HEK293 (cell line): Measurements from ENCODE around the gene SPO11.

ENCODE experiments used
- BCL11A ChIP-seq: fragments of 450-650 bp; formaldehyde crosslinking; IDR thresholded peaks from 2 replicates; pipeline ENCODE4 v1.5.1; 2016; ENCODE audit warnings: low read depth, missing biosample characterization, missing genetic modification characterization
- CTCF ChIP-seq: fragments of 450-650 bp; formaldehyde crosslinking; IDR thresholded peaks from 2 replicates; pipeline ENCODE4 v1.5.1; 2016; ENCODE audit warnings: missing biosample characterization, missing genetic modification characterization
- ELK4 ChIP-seq: IDR thresholded peaks from 2 replicates; pipeline ENCODE4 v1.6.1; 2011; ENCODE audit warnings: mild to moderate bottlenecking, low read depth, low read length, borderline replicate concordance
- GLIS2 ChIP-seq: fragments of 450-650 bp; formaldehyde crosslinking; IDR thresholded peaks from 2 replicates; pipeline ENCODE4 v1.5.1; 2016; ENCODE audit warnings: missing biosample characterization, missing genetic modification characterization
- MYNN ChIP-seq: fragments of 450-650 bp; formaldehyde crosslinking; IDR thresholded peaks from 2 replicates; pipeline ENCODE4 v1.5.1; 2016; ENCODE audit warnings: missing biosample characterization, missing genetic modification characterization, borderline replicate concordance
- ZNF354C ChIP-seq: fragments of 450-650 bp; formaldehyde crosslinking; IDR thresholded peaks from 2 replicates; pipeline ENCODE4 v1.5.1; 2016; ENCODE audit warnings: missing biosample characterization, missing genetic modification characterization, low read depth, borderline replicate concordance
- ZNF544 ChIP-seq: fragments of 450-650 bp; formaldehyde crosslinking; IDR thresholded peaks from 2 replicates; pipeline ENCODE4 v1.5.0; 2017; ENCODE audit warnings: missing biosample characterization, missing genetic modification characterization
- TF ChIP-seq, protein P1 (sequence below): fragments of 450-650 bp; formaldehyde crosslinking; IDR thresholded peaks from 2 replicates; pipeline ENCODE4 v1.5.1; 2016; ENCODE audit warnings: missing biosample characterization, missing genetic modification characterization, low read depth
- TF ChIP-seq, protein P2 (sequence below): fragments of 450-650 bp; formaldehyde crosslinking; conservative IDR thresholded peaks from 2 replicates; pipeline ENCODE4 v1.5.1; 2016; ENCODE audit warnings: low read depth, missing biosample characterization, missing genetic modification characterization

GRCh38 chr20:57364451-57364850 lies 34.8 kb downstream of the SPO11 start:
- TF ChIP-seq ZNF354C (tag by site-specific recombination), result no peak
- TF ChIP-seq CTCF, result no peak
- TF ChIP-seq, protein P1, sequence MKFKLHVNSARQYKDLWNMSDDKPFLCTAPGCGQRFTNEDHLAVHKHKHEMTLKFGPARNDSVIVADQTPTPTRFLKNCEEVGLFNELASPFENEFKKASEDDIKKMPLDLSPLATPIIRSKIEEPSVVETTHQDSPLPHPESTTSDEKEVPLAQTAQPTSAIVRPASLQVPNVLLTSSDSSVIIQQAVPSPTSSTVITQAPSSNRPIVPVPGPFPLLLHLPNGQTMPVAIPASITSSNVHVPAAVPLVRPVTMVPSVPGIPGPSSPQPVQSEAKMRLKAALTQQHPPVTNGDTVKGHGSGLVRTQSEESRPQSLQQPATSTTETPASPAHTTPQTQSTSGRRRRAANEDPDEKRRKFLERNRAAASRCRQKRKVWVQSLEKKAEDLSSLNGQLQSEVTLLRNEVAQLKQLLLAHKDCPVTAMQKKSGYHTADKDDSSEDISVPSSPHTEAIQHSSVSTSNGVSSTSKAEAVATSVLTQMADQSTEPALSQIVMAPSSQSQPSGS (tag by site-specific recombination), result no peak
- TF ChIP-seq BCL11A (tag by site-specific recombination), result no peak
- TF ChIP-seq, protein P2, sequence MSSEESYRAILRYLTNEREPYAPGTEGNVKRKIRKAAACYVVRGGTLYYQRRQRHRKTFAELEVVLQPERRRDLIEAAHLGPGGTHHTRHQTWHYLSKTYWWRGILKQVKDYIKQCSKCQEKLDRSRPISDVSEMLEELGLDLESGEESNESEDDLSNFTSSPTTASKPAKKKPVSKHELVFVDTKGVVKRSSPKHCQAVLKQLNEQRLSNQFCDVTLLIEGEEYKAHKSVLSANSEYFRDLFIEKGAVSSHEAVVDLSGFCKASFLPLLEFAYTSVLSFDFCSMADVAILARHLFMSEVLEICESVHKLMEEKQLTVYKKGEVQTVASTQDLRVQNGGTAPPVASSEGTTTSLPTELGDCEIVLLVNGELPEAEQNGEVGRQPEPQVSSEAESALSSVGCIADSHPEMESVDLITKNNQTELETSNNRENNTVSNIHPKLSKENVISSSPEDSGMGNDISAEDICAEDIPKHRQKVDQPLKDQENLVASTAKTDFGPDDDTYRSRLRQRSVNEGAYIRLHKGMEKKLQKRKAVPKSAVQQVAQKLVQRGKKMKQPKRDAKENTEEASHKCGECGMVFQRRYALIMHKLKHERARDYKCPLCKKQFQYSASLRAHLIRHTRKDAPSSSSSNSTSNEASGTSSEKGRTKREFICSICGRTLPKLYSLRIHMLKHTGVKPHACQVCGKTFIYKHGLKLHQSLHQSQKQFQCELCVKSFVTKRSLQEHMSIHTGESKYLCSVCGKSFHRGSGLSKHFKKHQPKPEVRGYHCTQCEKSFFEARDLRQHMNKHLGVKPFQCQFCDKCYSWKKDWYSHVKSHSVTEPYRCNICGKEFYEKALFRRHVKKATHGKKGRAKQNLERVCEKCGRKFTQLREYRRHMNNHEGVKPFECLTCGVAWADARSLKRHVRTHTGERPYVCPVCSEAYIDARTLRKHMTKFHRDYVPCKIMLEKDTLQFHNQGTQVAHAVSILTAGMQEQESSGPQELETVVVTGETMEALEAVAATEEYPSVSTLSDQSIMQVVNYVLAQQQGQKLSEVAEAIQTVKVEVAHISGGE (tag by site-specific recombination), result no peak
- TF ChIP-seq GLIS2 (tag by site-specific recombination), result no peak
- TF ChIP-seq ZNF544 (tag by site-specific recombination), result no peak
- no peak for TF ChIP-seq ELK4
- no peak for TF ChIP-seq MYNN (tag by site-specific recombination)
